Adrenal gland (tissue), 12 donors: ENCODE results near the gene LDB2. TPM values are rescaled to one million over a fixed set of nuclear protein-coding genes. Genes with fewer than 3 reads are reported as not detected.

Source experiments
- DNase-seq, 7 donors: peaks; one replicate each; pipeline ENCODE4 v3.0.0-alpha.2; 2019 to 2020
- H3K27ac ChIP-seq, 5 donors: fragments of 200-600 bp; sonication (generic) in 4 of 5; 1 replicate in 3 of 5; 2 replicates in 2 of 5; pipeline versions ENCODE4 v1.5.1 to v1.8.0; 2016 to 2020; ENCODE audit warnings: mild to moderate bottlenecking in 1 of 5
- H3K27me3 ChIP-seq: fragments of 200-600 bp; 2 replicates; pipeline ENCODE4 v1.8.0; 2021
- H3K36me3 ChIP-seq, 2 donors: fragments of 200-600 bp; replicated peaks in 1 of 2; 1 replicate in 1 of 2; 2 replicates in 1 of 2; pipeline versions ENCODE4 v1.5.1 to v1.8.0; 2018 to 2022
- H3K4me1 ChIP-seq, 2 donors: fragments of 200-600 bp; replicated peaks in 1 of 2; 1 replicate in 1 of 2; 2 replicates in 1 of 2; pipeline versions ENCODE4 v1.5.1 to v1.8.0; 2018 to 2021
- H3K4me3 ChIP-seq, 4 donors: fragments of 200-600 bp; sonication (generic) in 3 of 4; one replicate each; pipeline ENCODE4 v1.5.1; 2016 to 2018
- H3K9me3 ChIP-seq, 3 donors: fragments of 200-600 bp; sonication (generic) in 1 of 3; replicated peaks in 1 of 3; 1 replicate in 2 of 3; 2 replicates in 1 of 3; pipeline versions ENCODE4 v1.5.1 to v1.8.0; 2016 to 2021
- POLR2A ChIP-seq, 2 donors: fragments of 450-650 bp; IDR thresholded peaks; one replicate each; pipeline ENCODE4 v1.6.1; 2017; ENCODE audit warnings: antibody characterized with exemption in 2 of 2, mild to moderate bottlenecking in 2 of 2, moderate library complexity in 1 of 2
- WGBS, 4 donors: extraction: QIAGEN DNeasy Blood & Tissue Kit in 2 of 4; methylation state at CpG; one replicate each; pipeline versions ENCODE4 v1.1.5 to v1.1.7; 2013 to 2017; 5-methylcytosine and 5-hydroxymethylcytosine counted together
- intact Hi-C, 2 donors: fragments of 100-400 bp; cut with DNase I; formaldehyde crosslinking; loops; one replicate each; pipeline versions ENCODE4 v1.14.1 to v1.15.0; 2022 to 2023
- polyA plus RNA-seq, 3 donors: library from polyadenylated mRNA; stranded (reverse); fragments of 200-250 nt in 2 of 3; fragments of 350-450 nt in 1 of 3; fragmentation: Illumina TruSeq in 1 of 3; extraction: RNeasy Lipid Tissue Mini Kit (QIAGEN cat#74804) in 1 of 3; gene quantifications; one replicate each; pipeline ENCODE4 v1.2.3, GENCODE V29; 2013 to 2014
- total RNA-seq, 9 donors: library from RNA; depleted of rRNA in 4 of 9; stranded (reverse); fragments of >200 nt in 4 of 9; fragments of 120-200 nt in 1 of 9; fragmentation: NEBNext Ultra II Directional in 1 of 9; extraction: Animal tissue kit (Norgen Biotek cat#: 25700) in 1 of 9; gene quantifications; one replicate each; pipeline versions ENCODE4 v1.1.0 to v1.2.4, GENCODE V29; 2013 to 2023
- TF ChIP-seq, protein P1 (sequence below), 6 experiments: fragments of 450-650 bp in 4 of 6; fragments of 200-600 bp in 2 of 6; sonication (generic) in 1 of 6; IDR thresholded peaks; 1 replicate in 5 of 6; 2 replicates in 1 of 6; pipeline versions ENCODE4 v1.5.1 to v1.8.0; 2016 to 2021; ENCODE audit warnings: antibody characterized with exemption in 6 of 6, mild to moderate bottlenecking in 2 of 6, moderate library complexity in 1 of 6
- donor health status: healthy with polysubstance abuse.
- donor health status: Bipolar disorder and iron deficiency.
- donor health status: DM: yes; HTN: yes; CAD: no.
- donor health status: DM: no; HTN: no; CAD: no.
- donor health status: DM: no; HTN: no; CAD: no.
- donor health status: DM: yes; HTN: yes; CAD: no.

LDB2 gene
- total and polyA plus RNA-seq, 12 donors = 17.1 to 51.1 (median 27.0) TPM

DNA sequence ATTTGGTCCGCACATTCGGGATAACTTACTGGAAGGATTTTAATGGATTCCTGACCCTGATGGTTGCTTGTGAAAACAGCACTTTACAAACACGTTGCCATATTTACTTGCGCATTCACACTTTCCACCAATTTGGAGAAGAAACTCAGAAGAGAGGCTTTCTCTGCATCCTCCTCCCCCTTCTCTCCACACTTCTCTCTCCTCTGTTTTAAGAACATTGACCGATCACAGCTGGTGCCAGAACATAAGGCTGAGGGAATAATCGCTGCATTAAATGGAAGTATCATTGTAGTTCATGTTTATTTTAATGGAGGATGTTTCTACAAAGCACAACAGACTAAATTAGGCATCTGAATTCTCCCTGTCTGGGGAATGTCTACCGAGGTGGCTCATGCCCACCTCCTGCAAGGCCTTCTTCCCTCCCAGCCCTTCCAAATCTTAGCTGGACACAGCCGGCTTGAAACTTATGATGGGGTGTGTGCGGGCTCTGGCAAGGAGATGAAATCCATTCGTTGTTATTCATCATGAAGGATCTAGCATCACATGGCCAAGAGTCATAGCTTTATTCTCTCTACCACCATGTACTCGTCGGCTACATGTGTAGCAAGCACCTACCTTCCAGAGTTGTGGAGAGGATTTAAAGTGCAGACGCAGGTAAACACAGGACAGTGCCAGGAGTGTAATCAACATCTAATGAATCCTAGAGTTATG lies 204.1 kb downstream of the LDB2 start:
- peaks cover 0 to 16% of the 10 kb centered on the region in 2 donors for H3K4me1 ChIP-seq
- TF ChIP-seq POLR2A (IDR thresholded peaks at IDR 0.05) = no peak
- TF ChIP-seq, protein P1, sequence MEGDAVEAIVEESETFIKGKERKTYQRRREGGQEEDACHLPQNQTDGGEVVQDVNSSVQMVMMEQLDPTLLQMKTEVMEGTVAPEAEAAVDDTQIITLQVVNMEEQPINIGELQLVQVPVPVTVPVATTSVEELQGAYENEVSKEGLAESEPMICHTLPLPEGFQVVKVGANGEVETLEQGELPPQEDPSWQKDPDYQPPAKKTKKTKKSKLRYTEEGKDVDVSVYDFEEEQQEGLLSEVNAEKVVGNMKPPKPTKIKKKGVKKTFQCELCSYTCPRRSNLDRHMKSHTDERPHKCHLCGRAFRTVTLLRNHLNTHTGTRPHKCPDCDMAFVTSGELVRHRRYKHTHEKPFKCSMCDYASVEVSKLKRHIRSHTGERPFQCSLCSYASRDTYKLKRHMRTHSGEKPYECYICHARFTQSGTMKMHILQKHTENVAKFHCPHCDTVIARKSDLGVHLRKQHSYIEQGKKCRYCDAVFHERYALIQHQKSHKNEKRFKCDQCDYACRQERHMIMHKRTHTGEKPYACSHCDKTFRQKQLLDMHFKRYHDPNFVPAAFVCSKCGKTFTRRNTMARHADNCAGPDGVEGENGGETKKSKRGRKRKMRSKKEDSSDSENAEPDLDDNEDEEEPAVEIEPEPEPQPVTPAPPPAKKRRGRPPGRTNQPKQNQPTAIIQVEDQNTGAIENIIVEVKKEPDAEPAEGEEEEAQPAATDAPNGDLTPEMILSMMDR (IDR thresholded peaks at IDR 0.05) = no peak
- no peaks in the 10 kb centered on the region for H3K9me3 ChIP-seq
- intact Hi-C loops = no loop called here
- no peaks in the 10 kb centered on the region for H3K36me3 ChIP-seq
- H3K4me3 ChIP-seq = no peak overlapping the region
- peak overlapping the region in 1 of 5 donors; percentile 10 for H3K27ac ChIP-seq
- H3K27me3 ChIP-seq = no peaks in the 10 kb centered on the region
- DNase-seq = no peak
- 74 to 83% (median 82%) methylated on average over 13 of the region's 13 CpGs for WGBS, 4 donors

DNA sequence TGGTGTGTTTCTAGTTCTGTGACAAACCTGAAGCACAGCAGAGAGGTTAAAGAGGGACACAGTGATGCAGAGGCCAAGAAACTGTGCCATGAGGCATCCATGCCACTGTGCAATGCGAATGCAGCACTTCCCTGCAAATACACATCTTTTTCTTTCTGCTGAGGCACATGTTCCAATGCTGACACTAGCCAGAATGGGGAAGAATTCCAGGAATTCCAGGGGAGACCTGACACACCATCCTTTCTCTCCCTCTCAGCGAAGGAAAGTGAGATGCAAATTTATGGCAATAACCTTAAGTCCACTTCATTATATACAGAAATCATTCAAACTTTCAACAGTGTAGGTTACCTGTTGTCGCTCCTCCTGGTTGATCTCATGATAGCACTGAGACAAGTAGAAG lies 204.8 kb downstream of the LDB2 start:
- DNase-seq = no peak
- Histone ChIP-seq H3K4me3 (no peak overlapping the region), H3K4me1 (peaks cover 0 to 16% of the 10 kb centered on the region in 2 donors), H3K9me3 (no peaks in the 10 kb centered on the region), H3K27ac (no peak overlapping the region), H3K27me3 (no peaks in the 10 kb centered on the region), H3K36me3 (no peaks in the 10 kb centered on the region)
- 79 to 98% (median 91%) methylated on average over 3 of the region's 3 CpGs for WGBS, 4 donors
- intact Hi-C loops = no loop called here
- no peak for TF ChIP-seq POLR2A (IDR thresholded peaks at IDR 0.05)
- TF ChIP-seq, protein P1 (IDR thresholded peaks at IDR 0.05) = no peak

- 75 to 78% (median 76%) methylated on average over 9 of the region's 9 CpGs for WGBS, 4 donors
These were observed 205.4 kb downstream of the LDB2 start for GRCh38 chr4:16692961-16693506.

DNA sequence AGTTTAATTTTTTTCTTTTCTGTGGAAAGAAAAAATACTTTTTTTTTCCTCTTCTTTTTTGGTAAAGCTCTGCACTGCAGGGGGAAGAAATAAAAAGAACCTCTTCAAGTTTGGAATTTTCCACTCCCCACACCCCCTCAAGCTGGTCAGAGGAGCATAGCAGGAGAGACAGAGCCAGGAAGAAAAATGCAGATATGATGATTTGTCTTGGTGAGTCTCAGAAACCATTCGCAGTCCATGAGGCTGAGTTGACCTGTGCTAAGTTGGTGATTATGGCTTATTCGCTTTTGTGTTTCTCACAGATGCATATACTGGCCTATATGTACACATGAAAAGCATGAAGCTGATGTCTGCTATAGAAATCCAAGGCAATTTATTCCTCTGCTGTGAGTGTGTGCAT lies 205.9 kb downstream of the LDB2 start:
- DNase-seq = no peak
- intact Hi-C loops = no loop called here
- H3K4me3 ChIP-seq = no peak overlapping the region
- peak overlapping the region in 1 of 5 donors; percentile 54 for H3K27ac ChIP-seq
- no peaks in the 10 kb centered on the region for H3K27me3 ChIP-seq
- H3K36me3 ChIP-seq = no peaks in the 10 kb centered on the region
- H3K9me3 ChIP-seq = no peaks in the 10 kb centered on the region
- WGBS, 4 donors = 59 to 73% (median 68%) methylated on average over 2 of the region's 2 CpGs
- no peak for TF ChIP-seq POLR2A (IDR thresholded peaks at IDR 0.05)
- TF ChIP-seq, protein P1 (IDR thresholded peaks at IDR 0.05) = no peak
- H3K4me1 ChIP-seq = peaks cover 0 to 16% of the 10 kb centered on the region in 2 donors

More at GRCh38 chr4:16692961-16693506, 205.4 kb downstream of the LDB2 start:
- no peak overlapping the region for H3K4me3 ChIP-seq
- H3K4me1 ChIP-seq = peaks cover 0 to 16% of the 10 kb centered on the region in 2 donors
- H3K27ac ChIP-seq = peak overlapping the region in 1 of 5 donors; percentile 54
- intact Hi-C loops = no loop called here
- no peak for DNase-seq
- TF ChIP-seq, protein P1 (IDR thresholded peaks at IDR 0.05) = no peak
- TF ChIP-seq POLR2A (IDR thresholded peaks at IDR 0.05) = no peak
- no peaks in the 10 kb centered on the region for H3K27me3 ChIP-seq
- no peaks in the 10 kb centered on the region for H3K9me3 ChIP-seq
- no peaks in the 10 kb centered on the region for H3K36me3 ChIP-seq
